T-helper 17 cell (primary cell): ENCODE results near the gene DENND4C. TPM values are rescaled to one million over a fixed set of nuclear protein-coding genes. Genes with fewer than 3 reads are reported as not detected.
"Not testable (repeated sequence)": the region's sequence is repeated elsewhere in the genome, so short reads cannot be mapped to it uniquely, and the experiment has no call there.

ENCODE experiments used
- ATAC-seq: fragments of 150-1000 bp; cut with Tn5 transposase; 2 replicates; pipeline ENCODE4 v1.10.0; 2021; ENCODE audit warnings: mild to moderate bottlenecking, moderate library complexity
- DNase-seq, 3 donors: peaks; one replicate each; pipeline versions ENCODE4 v3.0.0 to v3.0.0-alpha.2; 2020 to 2021
- H3K9me3 ChIP-seq: one replicate; pipeline ENCODE4 v1.7.0; 2013; ENCODE audit warnings: low read length, mild to moderate bottlenecking; ENCODE audit not compliant: control insufficient read depth, poor library complexity, severe bottlenecking
- H3K27ac Mint-ChIP-seq: one replicate; pipeline ENCODE4 v1.8.0; 2022; ENCODE audit warnings: mild to moderate bottlenecking, moderate library complexity, mixed read lengths
- H3K27me3 Mint-ChIP-seq: one replicate; pipeline ENCODE4 v1.8.0; 2022; ENCODE audit warnings: mixed read lengths
- H3K36me3 Mint-ChIP-seq: one replicate; pipeline ENCODE4 v1.8.0; 2022; ENCODE audit warnings: low read depth, mixed read lengths
- H3K4me1 Mint-ChIP-seq: one replicate; pipeline ENCODE4 v1.8.0; 2022; ENCODE audit warnings: mild to moderate bottlenecking, mixed read lengths
- H3K4me3 Mint-ChIP-seq: one replicate; pipeline ENCODE4 v1.8.0; 2022; ENCODE audit warnings: mild to moderate bottlenecking, moderate library complexity, mixed read lengths
- total RNA-seq, 4 donors: library from RNA in 2 of 4; stranded (reverse) in 2 of 4; gene quantifications; one replicate each; pipeline ENCODE4 v1.2.3 and lab custom pipeline; 2022 to 2026

Gene DENND4C
- total RNA-seq, 2 donors from 2014 or later, result 49.4 to 54.4 TPM

DNA sequence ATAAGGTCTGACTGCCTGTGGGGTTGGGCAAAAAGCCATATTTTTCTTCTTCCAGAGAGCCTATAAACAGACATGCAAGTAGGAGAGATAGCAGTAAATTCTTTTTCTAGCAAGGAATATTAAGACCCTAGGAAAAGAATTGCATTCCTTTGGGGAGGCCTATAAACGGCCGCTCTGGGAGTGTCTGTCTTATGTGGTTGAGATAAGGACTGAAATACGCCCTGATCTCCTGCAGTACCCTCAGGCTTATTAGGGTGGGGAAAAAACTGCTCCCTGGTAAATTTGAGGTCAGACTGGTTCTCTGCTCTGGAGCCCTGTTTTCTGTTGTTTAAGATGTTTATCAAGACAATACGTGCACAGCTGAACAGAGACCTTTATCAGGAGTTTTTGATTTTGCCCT, 172.7 kb downstream of the DENND4C start:
- not testable (repeated sequence) for DNase-seq, H3K27me3 Mint-ChIP-seq, H3K9me3 ChIP-seq, ATAC-seq, H3K27ac Mint-ChIP-seq, H3K4me1 Mint-ChIP-seq, H3K36me3 Mint-ChIP-seq, H3K4me3 Mint-ChIP-seq

- DNase-seq, result no peak
- no peaks in the 10 kb centered on the region for H3K36me3 Mint-ChIP-seq
- peaks cover 9% of the 10 kb centered on the region for H3K4me1 Mint-ChIP-seq
- no peaks in the 10 kb centered on the region for H3K9me3 ChIP-seq
- no peak for ATAC-seq
- no peak overlapping the region for H3K4me3 Mint-ChIP-seq
- H3K27me3 Mint-ChIP-seq, result no peaks in the 10 kb centered on the region
- no peak overlapping the region for H3K27ac Mint-ChIP-seq
Measured at GRCh38 chr9:19404283-19405075, 174.0 kb downstream of the DENND4C start.

DNA sequence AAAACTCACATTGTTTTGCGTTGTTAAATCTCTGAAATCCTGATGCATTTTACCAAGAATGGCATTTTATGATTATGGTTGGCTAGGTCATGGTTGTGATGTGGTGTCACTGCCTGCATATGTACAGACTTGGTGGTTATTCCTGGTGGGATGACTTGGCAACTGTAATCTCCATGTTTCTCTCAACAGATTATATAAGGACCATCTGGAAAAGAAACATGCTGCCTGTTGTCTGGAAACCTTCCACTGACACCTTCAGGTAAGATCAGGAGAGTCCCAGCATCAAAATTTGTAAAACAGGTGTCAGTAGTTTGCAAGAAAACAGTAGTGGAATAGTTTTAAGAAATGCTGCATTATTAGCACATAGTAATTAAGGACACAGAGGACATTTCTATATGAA, 175.3 kb downstream of the DENND4C start:
- H3K27ac Mint-ChIP-seq, result no peak overlapping the region
- H3K4me3 Mint-ChIP-seq, result no peak overlapping the region

GRCh38 chr9:19408316-19408692, 177.8 kb downstream of the DENND4C start:
- no peaks in the 10 kb centered on the region for H3K27me3 Mint-ChIP-seq
- H3K4me3 Mint-ChIP-seq, result peak overlapping the region; percentile 96
- no peaks in the 10 kb centered on the region for H3K36me3 Mint-ChIP-seq
- no peaks in the 10 kb centered on the region for H3K9me3 ChIP-seq
- peak in 1 of 3 donors; percentile 9 for DNase-seq
- H3K27ac Mint-ChIP-seq, result peak overlapping the region; percentile 47
- no peak for ATAC-seq
- H3K4me1 Mint-ChIP-seq, result peaks cover 14% of the 10 kb centered on the region

More for the DNA sequence above, 175.3 kb downstream of the DENND4C start:
- no peaks in the 10 kb centered on the region for H3K36me3 Mint-ChIP-seq
- no peak for ATAC-seq
- H3K27me3 Mint-ChIP-seq, result no peaks in the 10 kb centered on the region
- DNase-seq, result no peak
- H3K9me3 ChIP-seq, result no peaks in the 10 kb centered on the region
- H3K4me1 Mint-ChIP-seq, result peaks cover 12% of the 10 kb centered on the region

DNA sequence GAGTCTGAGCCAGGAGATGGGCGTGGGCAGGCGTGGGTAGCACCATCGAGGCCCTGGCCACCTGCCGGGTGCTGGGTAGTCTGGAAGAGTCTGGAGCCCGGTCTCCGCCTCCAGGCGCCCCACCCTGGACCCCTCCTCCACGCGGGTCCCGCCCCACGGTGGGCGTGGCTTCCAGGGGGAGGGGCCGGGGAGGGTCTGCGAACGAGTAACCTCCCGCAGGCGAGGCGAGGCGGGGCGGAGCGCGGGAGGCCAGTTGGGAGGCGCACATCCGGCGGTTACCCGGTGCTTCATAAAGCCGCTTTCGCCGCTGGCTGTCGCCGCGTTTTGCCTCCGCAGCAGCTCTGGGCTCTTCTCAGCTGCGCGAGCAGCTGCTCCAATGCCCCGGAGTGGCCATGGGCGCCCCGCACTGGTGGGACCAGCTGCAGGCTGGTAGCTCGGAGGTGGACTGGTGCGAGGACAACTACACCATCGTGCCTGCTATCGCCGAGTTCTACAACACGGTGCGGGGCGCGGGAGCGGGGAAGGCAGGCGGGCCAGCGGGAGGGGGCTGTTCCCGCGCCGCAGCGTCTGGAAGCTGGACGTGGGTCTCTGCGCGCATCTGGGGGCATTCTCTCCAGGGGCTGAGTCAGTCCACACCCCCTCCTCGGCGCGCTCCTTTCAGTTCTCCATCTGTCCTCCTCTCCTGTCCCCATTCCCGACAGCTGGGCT, 178.4 kb downstream of the DENND4C start, which contains the start of gene ACER2:
Gene ACER2 (plus strand): TSS at position 317 of the 708 bp plus-strand sequence. CDS start 76 bp downstream, at position 393.
- peak; percentile 92 to 96 (median 94) for DNase-seq
- no peaks in the 10 kb centered on the region for H3K9me3 ChIP-seq
- Mint-ChIP-seq H3K4me1 (peaks cover 16% of the 10 kb centered on the region), H3K4me3 (peak within 1 kb of the TSS; percentile 96), H3K27ac (peak within 1 kb of the TSS; percentile 47), H3K27me3 (no peaks in the 10 kb centered on the region), H3K36me3 (no peaks in the 10 kb centered on the region)
- ATAC-seq, result peak; percentile 97

DNA sequence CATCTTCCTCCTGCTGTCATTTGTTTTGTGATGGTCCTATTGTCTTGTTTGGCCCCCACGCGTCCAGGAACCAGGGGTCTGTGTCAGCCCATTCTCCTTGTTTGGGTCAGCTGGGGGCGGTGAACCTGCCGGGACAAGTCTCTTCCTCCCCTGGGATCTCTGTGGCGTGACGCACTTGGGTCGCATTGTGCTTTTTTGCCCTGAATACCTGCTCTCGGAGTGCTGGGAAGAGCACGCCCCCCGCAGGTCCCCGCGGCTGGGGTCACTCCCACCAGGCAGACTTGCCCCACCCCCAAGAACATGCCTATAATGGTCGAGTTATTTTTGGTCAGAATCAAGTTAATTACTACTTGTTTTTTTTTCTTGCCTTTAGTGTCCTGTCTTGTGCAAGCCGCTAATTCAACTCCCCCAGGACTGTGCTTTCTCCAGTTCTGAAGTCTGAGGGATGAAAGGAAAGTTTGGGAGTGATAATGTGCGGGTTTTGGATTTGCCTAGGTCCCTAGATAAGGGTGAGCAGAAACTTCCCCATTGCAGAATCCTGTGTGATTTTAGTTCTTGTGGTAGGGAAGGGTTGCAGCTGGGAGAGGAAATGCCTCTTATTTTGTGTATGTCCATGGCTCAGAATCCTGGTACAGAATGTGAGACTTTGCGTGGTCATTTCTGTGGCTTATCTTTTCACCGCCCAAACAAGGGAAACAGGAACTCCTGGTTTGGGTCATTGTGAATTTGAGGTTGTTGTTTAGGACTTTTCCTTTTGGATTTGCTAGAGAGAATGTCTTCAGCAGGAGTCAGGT, 179.1 kb downstream of the DENND4C start:
- Mint-ChIP-seq H3K36me3 (no peaks in the 10 kb centered on the region), H3K4me3 (peak overlapping the region; percentile 96), H3K27me3 (no peaks in the 10 kb centered on the region), H3K4me1 (peaks cover 16% of the 10 kb centered on the region), H3K27ac (no peak overlapping the region)
- DNase-seq (no peak), ATAC-seq (no peak)
- no peaks in the 10 kb centered on the region for H3K9me3 ChIP-seq

GRCh38 chr9:19410195-19410503, 179.7 kb downstream of the DENND4C start:
- Mint-ChIP-seq H3K27me3 (no peaks in the 10 kb centered on the region), H3K4me1 (peaks cover 16% of the 10 kb centered on the region), H3K27ac (no peak overlapping the region), H3K36me3 (no peaks in the 10 kb centered on the region), H3K4me3 (peak overlapping the region; percentile 96)
- H3K9me3 ChIP-seq, result no peaks in the 10 kb centered on the region
- ATAC-seq, result no peak
- no peak for DNase-seq

DNA sequence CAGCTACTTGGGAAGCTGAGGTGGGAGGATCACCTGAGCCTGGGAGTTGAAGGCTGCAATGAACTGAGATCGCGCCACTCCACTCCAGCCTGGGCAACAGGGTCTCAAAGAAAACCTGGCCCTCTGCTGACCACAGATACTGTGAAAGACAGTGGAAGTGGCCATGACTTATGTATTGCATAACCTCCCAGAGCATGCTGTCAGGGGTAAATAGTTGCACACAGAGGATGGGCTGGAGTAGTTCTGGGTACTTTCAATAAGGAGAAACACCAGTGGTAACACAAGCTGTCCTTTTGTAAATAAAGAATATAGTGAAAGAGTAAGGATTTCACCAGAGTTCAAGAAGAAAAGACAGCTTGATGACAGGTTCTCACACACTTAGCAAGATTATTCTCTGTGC, 180.1 kb downstream of the DENND4C start:
- ATAC-seq (no peak), DNase-seq (no peak)
- peaks cover 16% of the 10 kb centered on the region for H3K4me1 Mint-ChIP-seq
- H3K36me3 Mint-ChIP-seq, result no peaks in the 10 kb centered on the region
- no peaks in the 10 kb centered on the region for H3K9me3 ChIP-seq
- no peak overlapping the region for H3K4me3 Mint-ChIP-seq
- H3K27me3 Mint-ChIP-seq, result no peaks in the 10 kb centered on the region
- H3K27ac Mint-ChIP-seq, result no peak overlapping the region

- no peak overlapping the region for H3K4me3 Mint-ChIP-seq
- peaks cover 16% of the 10 kb centered on the region for H3K4me1 Mint-ChIP-seq
- no peaks in the 10 kb centered on the region for H3K27me3 Mint-ChIP-seq
- H3K9me3 ChIP-seq, result no peaks in the 10 kb centered on the region
- H3K36me3 Mint-ChIP-seq, result no peaks in the 10 kb centered on the region
- no peak for DNase-seq
- no peak overlapping the region for H3K27ac Mint-ChIP-seq
- ATAC-seq, result no peak
Measured at GRCh38 chr9:19411316-19411715, 180.8 kb downstream of the DENND4C start.

DNA sequence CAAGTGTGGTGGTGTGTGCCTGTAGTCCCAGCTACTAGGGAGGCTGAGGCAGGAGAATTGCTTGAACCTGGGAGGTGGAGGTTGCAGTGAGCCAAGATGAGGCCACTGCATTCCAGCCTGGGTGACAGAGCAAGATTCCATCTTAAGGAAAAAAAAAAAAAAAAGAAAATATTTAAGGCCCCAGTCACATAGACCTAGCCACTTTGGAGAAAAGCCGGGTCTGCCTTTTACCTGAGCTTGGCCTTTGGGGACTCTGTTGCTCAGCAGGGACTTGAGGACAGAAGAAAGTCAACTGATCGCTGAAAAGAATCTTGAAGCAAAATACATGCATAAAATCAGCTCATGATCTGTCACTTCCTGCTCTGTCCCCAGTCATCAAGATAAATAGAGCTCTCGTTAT, 183.0 kb downstream of the DENND4C start:
- H3K36me3 Mint-ChIP-seq, H3K27me3 Mint-ChIP-seq, H3K4me3 Mint-ChIP-seq, H3K27ac Mint-ChIP-seq, DNase-seq, ATAC-seq, H3K9me3 ChIP-seq: not testable (repeated sequence)
- peaks cover 14% of the 10 kb centered on the region for H3K4me1 Mint-ChIP-seq

- H3K36me3 Mint-ChIP-seq, result peaks cover 3% of the 10 kb centered on the region
- ATAC-seq, result no peak
- no peak overlapping the region for H3K27ac Mint-ChIP-seq
- DNase-seq, result no peak
- H3K4me3 Mint-ChIP-seq, result no peak overlapping the region
- no peaks in the 10 kb centered on the region for H3K27me3 Mint-ChIP-seq
- H3K9me3 ChIP-seq, result no peaks in the 10 kb centered on the region
- H3K4me1 Mint-ChIP-seq, result peaks cover 4% of the 10 kb centered on the region
Measured at GRCh38 chr9:19416143-19416542, 185.7 kb downstream of the DENND4C start.

GRCh38 chr9:19420877-19421276, 190.4 kb downstream of the DENND4C start:
- H3K4me1 Mint-ChIP-seq, result no peaks in the 10 kb centered on the region
- no peak for DNase-seq
- no peaks in the 10 kb centered on the region for H3K27me3 Mint-ChIP-seq
- no peaks in the 10 kb centered on the region for H3K9me3 ChIP-seq
- H3K36me3 Mint-ChIP-seq, result peaks cover 3% of the 10 kb centered on the region
- H3K27ac Mint-ChIP-seq, result peak overlapping the region; percentile 37
- ATAC-seq, result no peak
- H3K4me3 Mint-ChIP-seq, result no peak overlapping the region
